HepG2 (cell line): Measurements from ENCODE around the gene ZER1.
A peak's percentile ranks its signal among the peaks of the same experiment; 100 is the strongest.

Experiments used
- CEBPB ChIP-seq: IDR thresholded peaks from 2 replicates; pipeline ENCODE4 v1.6.1; 2011; ENCODE audit warnings: low read depth, low read length, improper control_type of control experiment, borderline replicate concordance
- CENPX ChIP-seq: sonication (generic); formaldehyde crosslinking; IDR thresholded peaks from 2 replicates; pipeline ENCODE4 v1.9.0; 2021; ENCODE audit warnings: mild to moderate bottlenecking, missing genetic modification reagents, moderate library complexity
- CTCF ChIP-seq: sonication (generic); formaldehyde crosslinking; IDR thresholded peaks from 2 replicates; pipeline ENCODE4 v1.5.0; 2020; ENCODE audit warnings: mild to moderate bottlenecking, missing genetic modification reagents, moderate library complexity
- ELK4 ChIP-seq: sonication (generic); formaldehyde crosslinking; IDR thresholded peaks from 2 replicates; pipeline ENCODE4 v1.9.0; 2021; ENCODE audit warnings: missing genetic modification reagents, borderline replicate concordance
- ZFP62 ChIP-seq: sonication (generic); formaldehyde crosslinking; IDR thresholded peaks from 2 replicates; pipeline ENCODE4 v1.4.0; 2020; ENCODE audit warnings: missing genetic modification reagents
- ZFX ChIP-seq: sonication (generic); formaldehyde crosslinking; IDR thresholded peaks from 2 replicates; pipeline ENCODE4 v1.4.0; 2020; ENCODE audit warnings: mild to moderate bottlenecking, low read depth, missing genetic modification reagents, moderate library complexity
- ZNF251 ChIP-seq: sonication (generic); formaldehyde crosslinking; IDR thresholded peaks from 2 replicates; pipeline ENCODE4 v1.9.0; 2021; ENCODE audit warnings: mild to moderate bottlenecking, missing genetic modification reagents

- TF ChIP-seq ELK4 (no peak), ZFX (CRISPR knock-in tag) (peak; percentile 56; the same call in 1 of the 2 replicates), CTCF (CRISPR knock-in tag) (peak; percentile 99), ZNF251 (CRISPR knock-in tag) (no peak), CEBPB (no peak), ZFP62 (CRISPR knock-in tag) (no peak), CENPX (CRISPR knock-in tag) (no peak)
Measured at GRCh38 chr9:128818099-128818838, 46.5 kb upstream of the ZER1 start, which contains the start of gene ENDOG.
